Ascending aorta (tissue), 2 donors: ENCODE results near the gene KCNIP3. TPM values are rescaled to one million over a fixed set of nuclear protein-coding genes. Genes with fewer than 3 reads are reported as not detected.
A peak's percentile ranks its signal among the peaks of the same experiment; 100 is the strongest.

Experiments used
- DNase-seq, 2 donors: peaks; one replicate each; pipeline ENCODE4 v3.0.0-alpha.2; 2019; ENCODE audit warnings: low spot score in 2 of 2
- H3K27ac ChIP-seq, 2 donors: fragments of 200-600 bp; sonication (generic); one replicate each; pipeline ENCODE4 v1.5.1; 2016 to 2017; ENCODE audit warnings: mild to moderate bottlenecking in 1 of 2
- H3K27me3 ChIP-seq: fragments of 200-600 bp; sonication (generic); one replicate; pipeline ENCODE4 v1.5.1; 2017
- H3K36me3 ChIP-seq, 2 donors: fragments of 200-600 bp; sonication (generic); one replicate each; pipeline ENCODE4 v1.5.1; 2016
- H3K4me1 ChIP-seq, 2 donors: fragments of 200-600 bp; sonication (generic); one replicate each; pipeline ENCODE4 v1.5.1; 2016 to 2017; ENCODE audit warnings: mild to moderate bottlenecking in 1 of 2
- H3K4me3 ChIP-seq, 2 donors: fragments of 200-600 bp; sonication (generic); one replicate each; pipeline ENCODE4 v1.5.1; 2016 to 2017; ENCODE audit warnings: mild to moderate bottlenecking in 1 of 2
- H3K9me3 ChIP-seq, 2 donors: fragments of 200-600 bp; sonication (generic); one replicate each; pipeline ENCODE4 v1.5.1; 2016
- CTCF ChIP-seq, 3 experiments: fragments of 200-600 bp in 2 of 3; fragments of 450-650 bp in 1 of 3; sonication (generic) in 2 of 3; IDR thresholded peaks; one replicate each; pipeline ENCODE4 v1.5.1; 2016 to 2019; ENCODE audit warnings: antibody characterized with exemption in 3 of 3, mild to moderate bottlenecking in 1 of 3, moderate library complexity in 1 of 3
- intact Hi-C: fragments of 100-400 bp; cut with DNase I; formaldehyde crosslinking; loops from one replicate; pipeline ENCODE4 v1.15.1; 2023
- total RNA-seq: library from RNA; depleted of rRNA; stranded (reverse); fragments of >200 nt; gene quantifications from one replicate; pipeline ENCODE4 v1.1.0, GENCODE V29; 2016

The KCNIP3 gene
- total RNA-seq, 1 donor from 2014 or later = 5.2 TPM

DNA sequence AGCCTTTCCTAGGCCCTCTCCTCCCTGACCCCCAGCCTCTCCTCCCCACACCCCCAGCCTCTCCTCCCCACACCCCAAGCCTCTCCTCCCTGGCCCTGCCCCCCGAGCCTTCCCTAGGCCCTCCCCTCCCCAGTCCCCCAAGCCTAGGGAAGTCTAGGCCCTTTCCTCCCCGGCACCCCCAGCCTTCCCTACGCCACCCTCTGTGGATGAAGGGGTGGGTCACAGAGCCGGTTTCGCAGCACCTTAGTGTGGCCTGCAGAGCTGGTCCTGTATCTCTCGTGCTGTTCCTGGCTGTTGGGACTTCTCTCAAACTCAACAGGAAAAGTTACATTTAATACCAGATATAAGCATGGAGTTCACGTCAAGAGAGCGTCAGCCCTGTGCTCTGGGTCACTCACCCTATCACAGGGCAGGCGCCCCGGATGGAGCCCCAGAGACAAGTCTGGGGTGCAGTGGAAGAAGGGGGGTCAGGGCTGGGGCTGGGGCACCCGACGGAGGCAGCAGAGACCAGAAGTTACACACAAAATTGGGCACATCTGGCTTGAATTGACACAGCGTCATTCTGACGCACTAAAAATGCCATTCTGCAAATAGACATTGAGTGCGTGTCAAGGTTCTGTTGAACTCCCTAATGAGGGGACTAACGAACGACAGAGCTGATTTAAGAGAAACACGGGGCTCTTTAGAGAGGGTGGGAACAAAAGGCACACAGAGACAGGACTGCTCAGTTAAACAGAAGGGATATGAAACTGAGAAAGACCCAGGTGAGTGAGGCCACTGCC, 24.0 kb downstream of the KCNIP3 start:
- no peaks in the 10 kb centered on the region for H3K27me3 ChIP-seq
- intact Hi-C loops = no loop called here
- H3K4me1 ChIP-seq = no peaks in the 10 kb centered on the region
- no peak for DNase-seq
- H3K27ac ChIP-seq = no peak overlapping the region
- H3K9me3 ChIP-seq = no peaks in the 10 kb centered on the region
- TF ChIP-seq CTCF (IDR thresholded peaks at IDR 0.05) = no peak
- H3K4me3 ChIP-seq = no peak overlapping the region
- H3K36me3 ChIP-seq = no peaks in the 10 kb centered on the region

DNA sequence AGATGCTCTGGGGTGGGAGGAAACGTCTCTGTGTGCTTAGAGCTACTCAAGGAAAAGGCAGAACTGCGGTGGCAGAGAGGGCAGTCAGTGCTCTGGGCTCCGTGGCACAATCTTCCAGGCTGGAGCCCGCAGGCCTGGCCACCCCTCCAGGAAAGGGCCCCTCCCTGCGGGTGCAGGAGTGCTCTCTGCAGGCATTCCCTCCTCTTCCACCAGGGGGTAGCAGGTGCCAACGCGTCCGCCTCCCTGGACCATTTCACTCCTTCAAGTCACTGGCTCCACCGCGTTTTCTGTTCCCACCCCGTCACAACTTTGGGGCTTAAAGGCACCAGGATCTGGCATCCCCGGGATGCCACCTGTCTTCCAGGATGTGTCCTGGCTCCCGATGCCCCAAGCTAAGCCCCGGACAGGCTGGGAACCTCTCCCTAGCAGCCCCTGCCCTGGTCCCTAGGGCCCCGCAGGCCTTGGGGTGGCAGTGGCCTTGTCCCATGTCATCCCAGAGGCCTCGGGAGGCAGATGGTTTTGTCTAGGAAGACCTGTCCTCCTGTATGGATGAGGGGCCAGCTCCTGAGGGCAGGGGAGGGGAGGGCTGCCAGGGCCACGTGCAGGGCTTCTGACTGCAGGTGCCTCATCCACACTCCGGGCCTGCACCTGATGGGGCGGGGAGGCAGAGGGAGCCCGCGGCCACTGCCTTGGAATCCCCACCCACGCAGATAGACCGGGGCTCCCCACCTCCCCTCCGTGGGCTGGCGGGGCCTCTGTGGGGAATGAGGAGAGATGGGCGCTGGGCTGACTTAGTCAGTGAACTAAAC, 26.4 kb downstream of the KCNIP3 start:
- Histone ChIP-seq H3K4me3 (no peak overlapping the region), H3K27me3 (no peaks in the 10 kb centered on the region), H3K9me3 (no peaks in the 10 kb centered on the region), H3K4me1 (no peaks in the 10 kb centered on the region), H3K27ac (no peak overlapping the region), H3K36me3 (no peaks in the 10 kb centered on the region)
- peak in 1 of 3 experiments; percentile 42 for TF ChIP-seq CTCF (IDR thresholded peaks at IDR 0.05)
- intact Hi-C loops = no loop called here
- no peak for DNase-seq

DNA sequence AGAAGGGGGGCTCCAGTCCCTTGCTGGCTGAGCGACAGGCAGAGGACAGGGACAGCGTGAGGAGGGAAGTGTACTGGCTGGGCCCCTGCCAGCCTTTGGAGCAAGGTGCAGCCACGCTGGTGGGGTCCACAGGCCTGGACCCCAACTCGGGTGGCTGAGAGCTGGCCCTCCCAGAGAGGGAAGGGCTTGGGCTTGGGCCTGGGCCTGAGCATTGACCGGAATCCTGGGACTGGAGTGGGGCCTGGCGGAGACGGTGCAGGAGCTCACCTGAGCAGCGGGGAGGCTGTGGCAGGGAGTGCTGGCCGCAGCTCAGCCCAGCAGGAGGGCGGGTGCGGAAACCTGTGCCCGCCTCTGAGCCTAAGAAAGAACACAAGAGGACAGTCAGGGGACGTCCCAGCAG, 27.9 kb downstream of the KCNIP3 start:
- TF ChIP-seq CTCF (IDR thresholded peaks at IDR 0.05) = no peak
- Histone ChIP-seq H3K36me3 (no peaks in the 10 kb centered on the region), H3K27ac (no peak overlapping the region), H3K4me1 (no peaks in the 10 kb centered on the region), H3K4me3 (no peak overlapping the region), H3K27me3 (no peaks in the 10 kb centered on the region), H3K9me3 (no peaks in the 10 kb centered on the region)
- intact Hi-C loops = no loop called here
- DNase-seq = no peak

GRCh38 chr2:95325590-95326432, 28.7 kb downstream of the KCNIP3 start:
- no peak for DNase-seq

More at GRCh38 chr2:95325590-95326432, 28.7 kb downstream of the KCNIP3 start:
- no peak overlapping the region for H3K4me3 ChIP-seq
- H3K27me3 ChIP-seq = no peaks in the 10 kb centered on the region
- H3K4me1 ChIP-seq = no peaks in the 10 kb centered on the region
- no peaks in the 10 kb centered on the region for H3K9me3 ChIP-seq
- intact Hi-C loops = no loop called here
- H3K36me3 ChIP-seq = no peaks in the 10 kb centered on the region
- no peak overlapping the region for H3K27ac ChIP-seq
- TF ChIP-seq CTCF (IDR thresholded peaks at IDR 0.05) = no peak
